WTC11 (cell line): ENCODE results near the gene FILIP1L.

Experiments used
- ATF1 ChIP-seq: sonication (generic); formaldehyde crosslinking; IDR thresholded peaks from 2 replicates; pipeline ENCODE4 v1.8.1; 2023; ENCODE audit warnings: mild to moderate bottlenecking, moderate library complexity, missing genetic modification reagents
- KAT7 ChIP-seq: sonication (generic); formaldehyde crosslinking; IDR thresholded peaks from 2 replicates; pipeline ENCODE4 v1.8.1; 2023; ENCODE audit warnings: missing genetic modification reagents, mild to moderate bottlenecking, borderline replicate concordance
- ZNF121 ChIP-seq: sonication (generic); formaldehyde crosslinking; IDR thresholded peaks from 2 replicates; pipeline ENCODE4 v1.8.0; 2023; ENCODE audit warnings: missing genetic modification reagents
- TF ChIP-seq, protein P1 (sequence below): fragments of 200-600 bp; IDR thresholded peaks from 2 replicates; pipeline ENCODE4 v1.8.0; 2022; ENCODE audit warnings: antibody characterized with exemption

DNA sequence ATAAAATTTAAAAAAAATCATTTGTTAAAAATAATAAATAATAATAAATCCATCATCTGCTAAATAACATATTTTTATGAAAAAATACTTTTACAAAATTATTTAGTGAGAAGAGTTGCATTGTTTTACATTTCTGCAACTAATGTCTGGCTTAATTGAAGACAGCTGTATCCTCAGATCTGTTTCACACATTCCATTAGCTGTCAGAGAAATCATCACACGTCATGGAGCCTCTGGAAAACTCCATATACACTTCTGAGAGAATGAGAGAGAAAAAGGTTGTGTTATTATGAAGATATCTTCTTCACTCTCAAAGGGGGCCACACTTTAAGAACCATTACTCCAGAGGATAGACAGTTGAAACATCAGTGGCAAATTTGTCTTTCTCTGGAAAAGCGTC, 255.8 kb downstream of the FILIP1L start:
- TF ChIP-seq KAT7 (CRISPR knock-in tag) (no peak), ATF1 (CRISPR knock-in tag) (no peak), ZNF121 (CRISPR knock-in tag) (no peak)
- TF ChIP-seq, protein P1, sequence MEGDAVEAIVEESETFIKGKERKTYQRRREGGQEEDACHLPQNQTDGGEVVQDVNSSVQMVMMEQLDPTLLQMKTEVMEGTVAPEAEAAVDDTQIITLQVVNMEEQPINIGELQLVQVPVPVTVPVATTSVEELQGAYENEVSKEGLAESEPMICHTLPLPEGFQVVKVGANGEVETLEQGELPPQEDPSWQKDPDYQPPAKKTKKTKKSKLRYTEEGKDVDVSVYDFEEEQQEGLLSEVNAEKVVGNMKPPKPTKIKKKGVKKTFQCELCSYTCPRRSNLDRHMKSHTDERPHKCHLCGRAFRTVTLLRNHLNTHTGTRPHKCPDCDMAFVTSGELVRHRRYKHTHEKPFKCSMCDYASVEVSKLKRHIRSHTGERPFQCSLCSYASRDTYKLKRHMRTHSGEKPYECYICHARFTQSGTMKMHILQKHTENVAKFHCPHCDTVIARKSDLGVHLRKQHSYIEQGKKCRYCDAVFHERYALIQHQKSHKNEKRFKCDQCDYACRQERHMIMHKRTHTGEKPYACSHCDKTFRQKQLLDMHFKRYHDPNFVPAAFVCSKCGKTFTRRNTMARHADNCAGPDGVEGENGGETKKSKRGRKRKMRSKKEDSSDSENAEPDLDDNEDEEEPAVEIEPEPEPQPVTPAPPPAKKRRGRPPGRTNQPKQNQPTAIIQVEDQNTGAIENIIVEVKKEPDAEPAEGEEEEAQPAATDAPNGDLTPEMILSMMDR = no peak
